Kidney epithelial cell (primary cell): ENCODE measurements around the gene MTHFSD. TPM values are rescaled to one million over a fixed set of nuclear protein-coding genes. Genes with fewer than 3 reads are reported as not detected.

Experiments
- DNase-seq: peaks from one replicate; pipeline ENCODE4 v3.0.0-alpha.2; 2010; ENCODE audit warnings: low read depth
- H3K27me3 ChIP-seq: 2 replicates; pipeline ENCODE4 v1.6.0; 2011; ENCODE audit warnings: low read length; ENCODE audit not compliant: control insufficient read depth, insufficient read depth
- H3K36me3 ChIP-seq: 2 replicates; pipeline ENCODE4 v1.5.1; 2011; ENCODE audit warnings: low read length; ENCODE audit not compliant: control insufficient read depth, insufficient read depth
- H3K4me3 ChIP-seq: 2 replicates; pipeline ENCODE4 v1.5.1; 2011; ENCODE audit warnings: low read depth, mild to moderate bottlenecking, control low read depth, low read length
- total RNA-seq: library from RNA; depleted of rRNA; stranded (reverse); fragments of >200 nt; gene quantifications from 2 replicates; pipeline ENCODE4 v1.2.3, GENCODE V29; 2015
- TF ChIP-seq, protein P1 (sequence below): IDR thresholded peaks from 2 replicates; pipeline ENCODE4 v1.5.1; 2011; ENCODE audit warnings: mild to moderate bottlenecking, moderate library complexity, low read length, control low read depth, inconsistent platforms; ENCODE audit not compliant: insufficient read depth, poor library complexity, severe bottlenecking

Gene MTHFSD
- total RNA-seq, 1 donor from 2014 or later = 26.1 TPM

DNA sequence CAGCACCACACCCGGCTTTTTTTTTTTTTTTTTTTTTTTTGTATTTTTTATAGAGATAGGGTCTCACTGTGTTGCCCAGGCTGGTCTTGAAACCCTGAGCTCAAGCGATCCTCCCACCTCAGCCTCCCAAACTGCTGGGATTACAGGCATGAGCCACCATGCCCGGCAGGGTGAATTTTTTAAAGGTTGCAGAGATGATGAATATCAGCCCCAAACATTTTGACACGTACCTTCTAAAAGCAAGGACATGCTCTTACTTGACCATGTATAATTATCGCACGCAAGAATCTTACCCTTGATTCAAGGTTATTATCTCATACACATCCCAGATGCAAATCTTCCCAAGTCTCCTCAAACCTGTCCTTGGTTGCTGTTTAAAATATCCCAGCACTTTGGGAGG, 7.3 kb upstream of the MTHFSD start:
- Histone ChIP-seq H3K36me3 (no peaks in the 10 kb centered on the region), H3K4me3 (no peak overlapping the region), H3K27me3 (no peaks in the 10 kb centered on the region)
- DNase-seq = no peak
- TF ChIP-seq, protein P1, sequence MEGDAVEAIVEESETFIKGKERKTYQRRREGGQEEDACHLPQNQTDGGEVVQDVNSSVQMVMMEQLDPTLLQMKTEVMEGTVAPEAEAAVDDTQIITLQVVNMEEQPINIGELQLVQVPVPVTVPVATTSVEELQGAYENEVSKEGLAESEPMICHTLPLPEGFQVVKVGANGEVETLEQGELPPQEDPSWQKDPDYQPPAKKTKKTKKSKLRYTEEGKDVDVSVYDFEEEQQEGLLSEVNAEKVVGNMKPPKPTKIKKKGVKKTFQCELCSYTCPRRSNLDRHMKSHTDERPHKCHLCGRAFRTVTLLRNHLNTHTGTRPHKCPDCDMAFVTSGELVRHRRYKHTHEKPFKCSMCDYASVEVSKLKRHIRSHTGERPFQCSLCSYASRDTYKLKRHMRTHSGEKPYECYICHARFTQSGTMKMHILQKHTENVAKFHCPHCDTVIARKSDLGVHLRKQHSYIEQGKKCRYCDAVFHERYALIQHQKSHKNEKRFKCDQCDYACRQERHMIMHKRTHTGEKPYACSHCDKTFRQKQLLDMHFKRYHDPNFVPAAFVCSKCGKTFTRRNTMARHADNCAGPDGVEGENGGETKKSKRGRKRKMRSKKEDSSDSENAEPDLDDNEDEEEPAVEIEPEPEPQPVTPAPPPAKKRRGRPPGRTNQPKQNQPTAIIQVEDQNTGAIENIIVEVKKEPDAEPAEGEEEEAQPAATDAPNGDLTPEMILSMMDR = no peak

DNA sequence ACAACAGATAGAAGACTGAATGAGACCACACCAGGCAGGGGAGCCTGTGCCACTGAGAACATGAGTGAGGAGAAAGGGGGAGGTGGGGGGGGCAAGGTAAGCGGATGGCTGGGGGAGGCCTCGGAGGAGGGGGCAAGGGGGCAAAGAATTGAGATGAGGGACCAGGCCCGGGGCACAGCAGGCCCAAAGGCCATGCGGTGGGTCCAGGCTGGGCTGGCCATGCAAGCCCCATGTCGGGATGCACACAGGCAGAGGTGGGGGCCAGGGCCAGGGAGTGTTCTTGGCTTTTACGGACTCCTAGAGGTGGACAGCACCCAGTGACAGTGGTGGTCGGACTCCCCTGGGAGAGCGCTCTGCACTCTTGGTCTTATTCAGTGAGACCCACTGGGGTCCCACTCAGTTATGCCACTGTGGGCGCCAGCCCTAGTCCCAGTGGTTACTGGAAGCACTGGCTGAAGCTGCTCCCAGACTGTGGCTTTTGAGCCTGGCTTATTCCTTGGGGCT, 4.8 kb upstream of the MTHFSD start:
- Histone ChIP-seq H3K4me3 (no peak overlapping the region), H3K27me3 (no peaks in the 10 kb centered on the region), H3K36me3 (no peaks in the 10 kb centered on the region)
- TF ChIP-seq, protein P1 = no peak
- DNase-seq = no peak

DNA sequence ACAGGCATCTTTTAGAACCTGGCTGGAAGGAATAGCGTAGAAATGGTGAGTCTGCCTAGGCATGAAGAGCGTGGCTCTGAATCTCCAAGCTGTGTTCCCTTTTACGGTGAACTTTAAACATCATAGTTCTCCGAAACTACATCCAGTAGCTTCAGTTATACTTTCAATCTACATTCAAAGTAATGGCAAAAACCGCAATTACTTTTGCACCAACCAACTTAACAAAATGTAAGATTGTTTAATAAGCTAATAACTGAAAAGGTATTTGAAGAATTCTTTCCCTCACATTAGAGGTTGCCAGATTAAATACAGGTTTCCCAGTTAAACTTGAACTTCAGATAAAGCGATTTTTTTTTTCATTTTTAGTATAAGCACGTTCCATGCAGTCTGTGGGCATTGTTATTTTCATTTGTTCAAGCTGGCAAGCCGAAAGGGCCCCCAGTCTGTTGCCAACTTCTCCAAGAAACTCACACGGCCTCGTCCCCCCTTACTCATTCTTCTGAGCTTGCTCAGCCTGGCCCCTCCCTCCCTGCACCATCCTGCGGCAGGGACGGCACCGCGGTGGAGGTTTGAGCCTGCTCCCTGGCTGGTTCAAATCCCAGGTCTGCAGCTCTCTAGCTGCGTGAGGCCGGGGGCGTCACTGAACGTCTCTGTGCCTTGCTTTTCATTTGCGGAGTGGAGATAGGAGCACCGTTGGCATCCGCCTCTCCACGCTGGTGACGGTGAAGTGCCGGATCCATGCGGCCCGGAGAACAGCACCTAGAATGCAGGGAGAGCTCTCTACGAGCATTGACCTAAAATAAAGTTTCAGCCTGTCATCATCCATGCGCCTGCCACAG, 3.5 kb upstream of the MTHFSD start:
- Histone ChIP-seq H3K4me3 (no peak overlapping the region), H3K27me3 (no peaks in the 10 kb centered on the region), H3K36me3 (no peaks in the 10 kb centered on the region)
- DNase-seq = no peak
- TF ChIP-seq, protein P1 = no peak

DNA sequence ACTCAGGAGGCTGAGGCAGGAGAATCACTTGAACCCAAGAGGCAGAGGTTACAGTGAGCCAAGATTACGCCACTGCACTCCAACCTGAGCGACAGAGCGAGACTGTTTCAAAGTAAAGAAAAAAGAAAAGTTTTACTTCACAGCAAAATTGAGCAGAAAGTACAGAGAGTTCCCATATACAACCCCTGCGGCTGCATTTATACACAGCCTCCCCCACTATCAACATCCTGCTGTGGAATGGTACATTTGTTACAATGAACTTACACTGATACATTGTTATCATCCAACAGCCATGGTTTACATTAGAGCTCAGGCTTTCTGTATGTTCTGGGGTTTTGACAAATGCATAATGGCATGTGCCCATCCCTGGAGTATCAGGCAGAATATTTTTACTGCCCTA, 2.6 kb upstream of the MTHFSD start:
- Histone ChIP-seq H3K27me3 (no peaks in the 10 kb centered on the region), H3K4me3 (no peak overlapping the region), H3K36me3 (no peaks in the 10 kb centered on the region)
- TF ChIP-seq, protein P1 = no peak
- DNase-seq = no peak

DNA sequence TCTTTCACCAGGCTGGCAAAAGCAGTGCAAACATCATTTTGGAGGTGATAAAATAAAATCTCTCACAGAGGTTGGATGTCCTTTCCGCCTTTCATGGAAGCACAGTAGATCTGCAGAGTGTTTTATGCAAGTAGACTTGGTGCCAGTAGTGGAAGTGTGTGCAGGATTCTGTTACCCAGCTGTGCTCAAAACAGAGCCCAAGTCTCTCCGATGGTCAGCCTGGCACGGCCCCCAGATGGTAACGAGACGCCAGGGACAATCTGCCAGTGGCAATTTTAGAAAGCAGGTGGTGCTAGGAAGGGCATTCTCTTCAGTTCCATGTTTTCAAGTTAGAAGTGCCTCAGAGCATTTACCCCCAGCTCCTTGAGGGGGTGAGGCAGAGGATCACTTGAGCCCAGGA, 1.5 kb upstream of the MTHFSD start:
- no peaks in the 10 kb centered on the region for H3K27me3 ChIP-seq
- TF ChIP-seq, protein P1 = no peak
- no peak overlapping the region for H3K4me3 ChIP-seq
- no peak for DNase-seq
- no peaks in the 10 kb centered on the region for H3K36me3 ChIP-seq

DNA sequence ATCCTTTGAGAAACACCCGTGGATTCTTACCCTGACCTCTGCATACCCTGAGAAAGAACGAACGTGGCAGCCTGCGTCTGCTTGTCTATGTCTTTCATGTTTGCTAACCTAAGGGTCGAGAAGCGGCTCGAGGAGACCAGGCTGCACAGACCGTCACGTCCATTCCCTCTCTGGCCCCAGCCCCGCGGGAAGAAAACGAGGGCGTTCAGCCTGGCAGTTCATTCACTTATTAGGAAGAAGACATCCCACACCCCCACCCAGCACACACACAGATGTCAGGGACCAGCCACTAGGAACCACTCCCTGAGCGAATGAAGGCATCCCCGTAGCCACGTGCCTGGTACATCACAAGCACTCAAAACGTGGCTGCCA, 655 bp upstream of the MTHFSD start:
- TF ChIP-seq, protein P1 = no peak
- Histone ChIP-seq H3K36me3 (no peaks in the 10 kb centered on the region), H3K4me3 (peak overlapping the region; percentile 88), H3K27me3 (no peaks in the 10 kb centered on the region)
- DNase-seq = no peak
